UCSD-AML1 (cell line): Measurements from ENCODE around the gene MICU1.
"Not testable (repeated sequence)": the region's sequence is repeated elsewhere in the genome, so short reads cannot be mapped to it uniquely, and the experiment has no call there.

Experiments
- DNase-seq: peaks from one replicate; lab custom pipeline; 2025; ENCODE audit not compliant: unreplicated experiment; lab: John Stamatoyannopoulos, UW

The MICU1 gene

GRCh38 chr10:72460284-72460876 is 165.5 kb downstream of the MICU1 start:
- DNase-seq, result no peak

- DNase-seq, result no peak
Measured at GRCh38 chr10:72459301-72459700, 166.6 kb downstream of the MICU1 start.

DNA sequence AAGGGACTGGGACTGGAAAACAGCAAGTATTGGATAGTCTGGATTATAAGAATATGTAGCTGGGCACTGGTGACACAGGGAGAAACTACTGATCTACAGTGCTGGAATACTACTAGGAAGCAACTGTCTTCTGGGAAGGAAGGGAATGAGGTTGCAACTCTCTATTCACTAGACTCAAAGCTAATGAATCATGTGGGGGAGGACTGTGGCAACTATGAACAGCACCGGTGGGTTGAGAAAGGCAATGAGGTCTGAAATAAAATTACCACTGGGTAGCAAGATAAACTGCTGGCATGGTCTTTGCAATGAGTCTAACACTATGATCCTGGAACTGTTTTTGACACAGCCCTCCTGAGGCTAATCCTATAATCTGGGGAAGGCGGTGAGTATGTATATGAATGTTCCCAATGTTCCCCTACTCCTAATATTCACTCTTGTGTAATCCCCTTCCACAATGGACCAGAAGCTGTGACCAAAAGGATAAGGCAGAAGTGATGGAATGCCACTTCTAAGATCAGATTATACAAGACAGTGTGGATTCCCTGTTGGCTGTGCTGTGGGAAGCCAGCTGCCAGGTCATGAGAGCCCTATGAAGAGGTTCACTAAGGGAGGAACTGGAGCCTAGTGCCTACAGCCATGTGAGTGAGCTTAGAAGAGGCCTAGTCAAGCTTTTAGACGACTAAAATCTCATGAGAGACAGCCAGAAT is 169.8 kb downstream of the MICU1 start:
- peak; percentile 14 for DNase-seq

- no peak for DNase-seq
Measured at GRCh38 chr10:72449941-72450441, 175.9 kb downstream of the MICU1 start.

DNA sequence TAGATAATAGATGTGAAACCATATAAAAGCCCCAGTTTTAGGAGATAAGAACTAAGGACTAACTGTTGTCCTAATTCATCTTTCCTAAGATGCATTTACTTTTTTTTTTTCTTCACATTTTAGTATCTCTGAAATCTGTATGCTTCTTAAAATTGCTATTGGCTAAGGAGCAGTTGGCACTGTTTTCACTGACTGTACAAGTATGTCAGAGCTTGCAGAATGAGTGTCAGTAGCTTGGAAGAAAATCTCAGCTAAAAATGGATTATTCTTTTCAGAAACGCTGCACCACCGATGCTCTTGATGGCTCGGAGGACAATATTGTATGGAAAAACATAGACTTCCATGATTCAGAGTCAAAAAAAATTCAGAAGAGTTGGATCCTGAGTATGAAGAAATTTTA is 180.0 kb downstream of the MICU1 start:
- no peak for DNase-seq

DNA sequence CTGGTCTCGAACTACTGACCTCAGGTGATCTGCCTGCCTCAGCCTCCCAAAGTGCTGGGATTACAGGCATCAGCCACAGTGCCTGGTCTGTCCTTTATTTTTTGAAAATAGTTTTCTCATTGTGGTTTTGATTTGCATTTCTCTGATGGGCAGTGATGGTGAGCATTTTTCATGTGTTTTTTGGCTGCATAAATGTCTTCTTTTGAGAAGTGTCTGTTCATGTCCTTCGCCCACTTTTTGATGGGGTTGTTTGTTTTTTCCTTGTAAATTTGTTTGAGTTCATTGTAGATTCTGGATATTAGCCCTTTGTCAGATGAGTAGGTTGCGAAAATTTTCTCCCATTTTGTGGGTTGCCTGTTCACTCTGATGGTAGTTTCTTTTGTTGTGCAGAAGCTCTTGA is 182.9 kb downstream of the MICU1 start:
- DNase-seq, result not testable (repeated sequence)

DNA sequence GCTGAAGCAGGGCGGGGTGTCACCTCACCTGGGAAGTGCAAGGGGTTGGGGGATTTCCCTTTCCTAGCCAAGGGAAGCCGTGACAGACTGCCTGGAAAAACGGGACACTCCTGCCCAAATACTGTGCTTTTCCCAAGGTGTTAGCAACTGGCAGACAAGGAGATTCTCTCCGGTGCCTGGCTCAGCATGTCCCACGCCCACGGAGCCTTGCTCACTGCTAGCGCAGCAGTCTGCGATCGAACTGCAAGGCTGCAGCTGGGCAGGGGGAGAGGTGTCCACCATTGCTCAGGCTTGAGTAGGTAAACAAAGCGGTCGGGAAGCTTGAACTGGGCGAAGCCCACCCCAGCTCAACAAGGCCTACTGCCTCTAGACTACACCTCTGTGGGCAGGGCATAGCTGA is 190.3 kb downstream of the MICU1 start:
- DNase-seq, result no peak

DNA sequence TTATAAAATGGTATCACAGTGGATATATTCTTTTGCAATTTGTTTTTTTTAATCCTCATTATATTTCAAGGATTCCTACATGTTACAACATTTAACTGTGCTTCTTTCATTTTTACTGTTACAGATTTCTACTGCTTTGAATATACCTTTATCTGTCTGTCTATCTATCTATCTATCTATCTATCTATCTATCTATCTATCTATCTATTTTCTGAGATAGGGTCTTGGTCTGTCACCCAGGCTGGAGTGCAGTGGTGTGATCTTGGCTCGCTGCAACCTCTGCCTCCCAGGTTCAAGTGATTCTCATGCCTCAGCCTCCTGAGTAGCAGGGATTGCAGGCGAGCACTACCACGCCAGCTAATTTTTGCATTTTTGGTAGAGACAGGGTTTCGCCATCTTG is 194.9 kb downstream of the MICU1 start:
- not testable (repeated sequence) for DNase-seq

GRCh38 chr10:72429931-72430330 is 195.9 kb downstream of the MICU1 start:
- DNase-seq, result no peak

DNA sequence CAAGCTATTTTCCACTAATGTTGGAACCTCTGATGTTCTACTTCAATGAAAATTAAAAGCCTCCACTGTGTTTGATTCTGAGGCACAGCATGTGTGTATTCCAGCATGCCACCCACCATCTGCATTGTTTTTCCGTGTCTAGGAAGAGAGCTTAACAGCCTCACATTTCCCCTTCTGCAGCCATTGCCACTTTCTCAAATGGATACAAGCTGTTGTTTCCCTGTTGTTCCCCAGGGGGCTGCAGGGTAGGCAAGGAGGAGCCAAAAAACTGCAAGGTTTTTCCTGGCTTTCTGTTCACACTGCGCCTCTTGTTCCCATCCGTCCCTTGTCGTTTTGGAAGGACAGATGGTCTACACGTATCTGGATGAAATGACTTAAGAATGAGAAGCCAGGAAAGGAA is 198.9 kb downstream of the MICU1 start:
- DNase-seq, result no peak

- no peak for DNase-seq
Measured at GRCh38 chr10:72425133-72425532, 200.7 kb downstream of the MICU1 start.

- DNase-seq, result no peak
Measured at GRCh38 chr10:72424561-72424960, 201.3 kb downstream of the MICU1 start.

DNA sequence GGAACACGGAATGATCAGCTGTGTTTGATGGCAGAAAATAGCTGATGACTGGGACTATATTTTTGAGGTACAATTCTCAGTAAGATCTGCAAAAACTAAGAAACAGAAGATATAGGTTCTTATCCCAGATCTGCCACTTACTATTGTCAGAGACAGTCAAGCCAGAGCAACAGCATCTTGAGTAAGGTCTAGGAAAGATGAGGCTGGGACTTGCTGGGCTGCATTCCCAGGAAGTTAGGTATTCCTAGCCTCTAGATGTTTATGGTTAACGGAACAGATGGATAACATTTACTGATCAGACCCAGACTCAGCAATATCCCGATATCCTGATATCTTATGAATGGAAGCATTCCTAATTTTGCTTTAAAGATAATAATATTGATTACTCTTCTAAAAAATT is 202.5 kb downstream of the MICU1 start:
- no peak for DNase-seq

- no peak for DNase-seq
Measured at GRCh38 chr10:72421885-72422540, 203.9 kb downstream of the MICU1 start.

- DNase-seq, result no peak
Measured at GRCh38 chr10:72419241-72419640, 206.6 kb downstream of the MICU1 start.

DNA sequence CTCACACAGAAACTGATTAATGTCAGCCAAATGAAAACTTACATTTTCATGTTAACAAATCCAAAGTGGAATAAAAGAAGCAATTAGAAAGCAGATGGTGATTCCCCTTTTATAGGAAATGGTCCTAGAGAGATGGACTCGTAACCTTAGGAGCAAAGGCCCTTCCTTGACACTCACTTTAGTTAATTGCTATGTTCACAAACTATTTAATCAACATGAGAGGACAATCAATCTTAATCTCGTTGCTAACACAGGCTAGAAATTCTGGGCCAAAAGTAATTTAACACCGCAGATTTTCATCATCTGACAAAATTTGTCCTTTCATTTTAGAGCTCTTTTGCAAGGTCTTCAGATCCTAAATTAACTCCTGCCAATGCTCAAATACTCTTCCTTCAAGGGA is 207.2 kb downstream of the MICU1 start:
- no peak for DNase-seq

DNA sequence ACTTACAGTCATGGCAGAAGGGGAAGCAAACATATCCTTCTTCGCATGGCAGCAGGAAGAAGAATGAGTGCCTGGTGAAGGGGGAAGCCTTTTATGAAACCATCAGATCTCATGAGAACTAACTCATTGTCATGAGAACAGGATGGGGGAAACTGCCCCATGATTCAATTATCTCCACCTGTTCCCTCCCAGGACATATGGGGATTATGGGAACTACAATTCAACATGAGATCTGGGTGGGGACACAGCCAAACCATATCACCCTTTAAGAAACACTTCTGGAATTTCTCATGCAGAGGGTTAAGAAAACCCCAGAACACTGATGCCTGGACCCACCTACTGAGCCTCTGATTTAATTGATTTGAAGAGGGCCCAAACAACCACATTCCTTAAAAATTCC is 207.9 kb downstream of the MICU1 start:
- no peak for DNase-seq

DNA sequence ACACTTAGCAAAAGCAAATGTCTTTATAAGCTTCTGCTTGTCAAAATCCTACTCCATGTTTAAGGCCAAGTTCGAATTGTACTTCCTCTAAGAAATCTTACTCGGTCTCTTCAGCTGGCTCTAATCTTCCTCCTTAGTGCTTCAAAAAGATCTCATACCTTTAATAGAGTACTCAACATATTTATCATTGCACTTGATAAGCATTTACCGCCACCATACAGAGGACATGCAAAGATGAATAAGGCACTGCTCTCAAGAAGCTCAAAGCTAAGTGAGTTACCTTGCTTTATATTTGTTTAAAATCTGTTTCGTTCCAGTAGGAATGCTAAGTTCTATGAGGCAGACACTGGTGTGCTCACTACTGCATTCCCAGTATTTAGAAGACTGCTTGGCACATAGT is 209.2 kb downstream of the MICU1 start:
- no peak for DNase-seq

- no peak for DNase-seq
Measured at GRCh38 chr10:72414642-72415041, 211.2 kb downstream of the MICU1 start.

- DNase-seq, result no peak
Measured at GRCh38 chr10:72409167-72409566, 216.7 kb downstream of the MICU1 start.

DNA sequence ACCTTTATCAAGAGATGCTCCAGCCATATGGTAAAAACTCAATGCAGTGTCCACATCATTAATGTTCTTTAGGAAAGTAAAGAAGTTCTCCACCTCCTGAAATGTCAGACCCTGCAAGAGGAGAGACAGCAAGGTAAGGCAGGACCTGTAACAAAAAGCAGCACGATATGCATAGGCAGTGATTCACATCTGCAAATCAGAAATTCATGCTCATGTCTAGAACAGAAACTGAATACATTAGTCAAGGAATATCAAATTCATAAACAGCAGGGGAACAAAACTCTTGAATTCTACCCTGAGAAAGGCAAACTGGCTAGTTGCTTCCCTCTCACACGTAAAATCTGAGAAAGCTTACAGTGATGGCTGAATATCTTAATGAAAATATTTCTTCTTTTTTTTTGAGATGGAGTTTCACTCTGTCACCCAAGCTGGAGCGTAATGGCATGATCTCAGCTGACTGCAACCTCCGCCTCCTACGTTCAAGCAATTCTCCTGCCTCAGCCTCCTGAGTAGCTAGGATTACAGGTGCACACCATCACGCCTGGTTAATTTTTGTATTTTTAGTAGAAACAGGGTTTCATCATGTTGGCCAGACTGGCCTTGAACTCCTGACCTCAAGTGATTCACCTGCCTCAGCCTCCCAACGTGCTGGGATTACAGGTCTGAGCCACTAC is 217.8 kb downstream of the MICU1 start:
- DNase-seq, result no peak

- no peak for DNase-seq
Measured at GRCh38 chr10:72407471-72407870, 218.4 kb downstream of the MICU1 start.
